Measurements from ENCODE around the gene RTEL1.

DNA sequence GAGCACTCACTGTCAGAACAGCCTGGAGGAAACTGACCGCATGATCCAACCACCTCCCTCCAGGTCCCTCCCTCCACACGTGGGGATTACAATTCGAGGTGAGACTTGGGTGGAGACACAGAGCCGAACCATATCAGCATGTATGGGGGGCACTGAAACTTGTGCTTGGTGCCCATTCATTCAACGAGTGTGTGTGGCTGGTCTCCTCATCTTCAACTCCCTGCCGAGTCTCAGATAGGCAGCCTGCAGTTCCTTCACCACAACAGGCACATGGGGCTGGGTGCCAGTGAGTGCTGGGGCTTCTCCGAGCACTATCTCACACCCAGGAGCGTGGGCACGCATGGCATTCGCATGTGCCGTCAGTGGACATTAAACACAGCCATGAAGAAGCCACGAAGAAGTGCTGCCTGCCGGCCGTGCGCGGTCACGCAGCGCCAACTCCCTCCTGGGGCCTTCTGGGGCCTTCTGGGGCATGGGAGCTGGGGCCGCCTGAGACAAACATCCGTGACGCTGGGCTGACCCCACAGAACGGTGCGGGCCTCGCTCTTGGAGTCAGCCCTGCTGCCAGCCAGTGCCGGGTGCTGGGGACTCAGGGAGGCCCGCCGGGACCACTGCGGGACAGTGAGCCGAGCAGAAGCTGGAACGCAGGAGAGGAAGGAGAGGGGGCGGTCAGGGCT is 714 bp upstream of the RTEL1 start:
- TF ChIP-seq EZH2 (IDR thresholded peaks at IDR 0.05; ENCODE audit: borderline replicate concordance, insufficient read depth, low read depth, low read length, poor library complexity, severe bottlenecking) (no peak), CTCF (IDR thresholded peaks at IDR 0.05) (no peak)
